C4-2B (cell line): ENCODE measurements around the gene DGKI.

Experiments
- ZFX ChIP-seq: fragments of 450-650 bp; IDR thresholded peaks from 2 replicates; pipeline ENCODE4 v1.6.1; 2017
- TF ChIP-seq, protein P1 (sequence below): fragments of 450-650 bp; conservative IDR thresholded peaks from 2 replicates; pipeline ENCODE4 v1.5.1; 2017; ENCODE audit warnings: mild to moderate bottlenecking

GRCh38 chr7:137413901-137414300, 432.9 kb downstream of the DGKI start:
- TF ChIP-seq, protein P1, sequence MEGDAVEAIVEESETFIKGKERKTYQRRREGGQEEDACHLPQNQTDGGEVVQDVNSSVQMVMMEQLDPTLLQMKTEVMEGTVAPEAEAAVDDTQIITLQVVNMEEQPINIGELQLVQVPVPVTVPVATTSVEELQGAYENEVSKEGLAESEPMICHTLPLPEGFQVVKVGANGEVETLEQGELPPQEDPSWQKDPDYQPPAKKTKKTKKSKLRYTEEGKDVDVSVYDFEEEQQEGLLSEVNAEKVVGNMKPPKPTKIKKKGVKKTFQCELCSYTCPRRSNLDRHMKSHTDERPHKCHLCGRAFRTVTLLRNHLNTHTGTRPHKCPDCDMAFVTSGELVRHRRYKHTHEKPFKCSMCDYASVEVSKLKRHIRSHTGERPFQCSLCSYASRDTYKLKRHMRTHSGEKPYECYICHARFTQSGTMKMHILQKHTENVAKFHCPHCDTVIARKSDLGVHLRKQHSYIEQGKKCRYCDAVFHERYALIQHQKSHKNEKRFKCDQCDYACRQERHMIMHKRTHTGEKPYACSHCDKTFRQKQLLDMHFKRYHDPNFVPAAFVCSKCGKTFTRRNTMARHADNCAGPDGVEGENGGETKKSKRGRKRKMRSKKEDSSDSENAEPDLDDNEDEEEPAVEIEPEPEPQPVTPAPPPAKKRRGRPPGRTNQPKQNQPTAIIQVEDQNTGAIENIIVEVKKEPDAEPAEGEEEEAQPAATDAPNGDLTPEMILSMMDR: no peak
- no peak for TF ChIP-seq ZFX
